Measurements from ENCODE around the gene TOPORS.

TOPORS gene

DNA sequence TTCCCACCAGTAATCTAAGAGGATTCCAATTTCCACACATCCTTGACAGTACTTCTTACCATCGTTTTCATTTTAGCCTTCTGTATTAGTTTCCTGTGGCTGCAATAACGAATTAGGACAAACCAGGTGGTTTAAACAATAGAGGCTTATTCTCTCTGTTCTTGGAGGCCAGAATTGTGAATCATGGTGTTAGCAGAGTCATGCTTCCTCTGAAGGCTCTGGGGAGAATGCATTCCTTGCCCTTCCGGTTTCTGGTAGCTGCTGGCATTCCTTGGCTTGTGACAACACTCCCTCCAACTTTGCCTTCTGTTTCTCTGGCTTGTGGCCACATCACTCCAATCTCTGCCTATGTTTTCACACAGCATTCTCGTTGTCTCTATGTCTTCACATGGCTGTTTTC lies 49.9 kb downstream of the TOPORS start:
- no peak for DNase-seq (ENCODE audit: low spot score)

DNA sequence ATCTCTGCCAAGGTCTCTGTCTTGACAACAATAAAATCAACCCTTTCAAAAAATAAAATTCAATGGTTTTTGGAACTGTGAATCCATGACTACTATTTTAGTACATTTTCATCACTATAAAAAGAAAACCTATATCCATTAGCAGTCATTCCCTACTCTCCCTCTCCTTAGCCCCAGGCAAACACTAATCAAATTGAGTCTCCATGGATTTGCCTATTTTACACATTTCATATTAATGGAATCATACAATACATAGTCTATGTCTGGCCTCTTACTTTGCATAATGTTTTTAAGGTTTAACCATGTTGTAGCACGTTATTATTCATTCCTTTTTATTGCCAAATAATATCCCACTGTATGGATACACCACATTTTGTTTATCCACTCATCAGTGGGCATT lies 50.5 kb downstream of the TOPORS start:
- no peak for DNase-seq (ENCODE audit: low spot score)

DNA sequence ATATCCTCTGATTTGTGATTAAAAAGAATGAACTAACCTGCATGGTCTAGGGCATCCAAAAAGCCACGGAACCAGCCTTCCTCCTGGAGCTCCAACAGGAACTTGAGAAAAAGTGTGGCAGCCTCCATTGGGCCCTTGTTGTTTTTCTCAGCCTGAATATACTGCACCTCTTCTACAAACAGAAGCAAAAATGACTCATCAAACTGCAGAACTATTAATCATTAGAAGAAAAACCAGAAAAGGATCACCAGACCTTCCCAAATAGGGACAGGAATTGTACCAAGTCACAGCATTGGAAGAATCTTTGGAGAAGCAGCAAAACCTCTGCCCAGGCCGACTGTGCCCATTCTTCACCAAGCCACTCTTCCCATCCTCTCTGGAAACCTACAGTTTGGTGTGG lies 51.6 kb downstream of the TOPORS start:
- no peak for DNase-seq (ENCODE audit: low spot score)

DNA sequence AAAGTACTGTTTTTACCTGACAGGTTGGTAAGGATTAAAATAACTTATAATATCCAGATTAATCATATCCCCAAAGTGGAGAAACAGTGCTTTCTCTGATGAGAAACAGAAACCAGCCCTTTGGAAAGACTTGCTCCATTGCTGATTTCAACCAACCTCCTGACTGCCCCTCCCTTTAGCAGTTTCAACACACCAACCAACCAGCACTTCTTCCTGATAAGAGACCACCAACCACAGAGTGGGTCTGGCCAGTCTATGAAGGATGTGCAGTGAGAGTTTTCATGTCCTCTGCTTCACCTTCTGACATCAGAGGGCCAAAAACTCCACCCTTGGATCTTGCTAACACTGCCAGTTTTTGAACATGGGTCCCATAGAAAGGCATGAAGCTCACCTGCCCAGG lies 54.5 kb downstream of the TOPORS start:
- no peak for DNase-seq (ENCODE audit: low spot score)

DNA sequence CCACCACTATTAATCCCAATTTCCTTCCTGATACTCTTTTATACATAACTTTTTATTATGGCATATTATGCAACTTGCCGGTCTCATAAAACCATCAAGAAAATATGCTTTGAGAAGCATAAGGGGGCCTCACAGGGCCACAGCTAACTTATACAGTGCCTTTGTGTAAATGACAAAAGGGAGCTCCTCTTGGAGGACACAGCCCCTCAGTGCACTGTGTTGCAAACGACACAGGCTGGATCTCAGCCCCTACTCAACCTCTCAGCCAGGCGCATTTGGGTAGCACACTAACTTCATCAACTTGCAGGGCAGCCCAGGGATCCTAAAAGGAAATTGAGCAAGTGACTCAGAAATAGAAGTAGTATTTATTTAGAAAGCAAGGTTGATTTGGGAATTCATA lies 61.8 kb downstream of the TOPORS start:
- DNase-seq (ENCODE audit: low spot score) = no peak
